Adipocyte (in vitro differentiated cells): Measurements from ENCODE around the gene ZMYND10.
A peak's percentile ranks its signal among the peaks of the same experiment; 100 is the strongest.

ENCODE experiments used
- DNase-seq: peaks from one replicate; pipeline ENCODE4 v3.0.0-alpha.2; 2015; ENCODE audit warnings: low read depth
- H3K27me3 ChIP-seq: replicated peaks from 2 replicates; pipeline ENCODE4 v1.7.0; 2013; ENCODE audit warnings: mild to moderate bottlenecking, low read length, moderate library complexity; ENCODE audit not compliant: control insufficient read depth, insufficient read depth
- H3K36me3 ChIP-seq: 2 replicates; pipeline ENCODE4 v1.7.0; 2013; ENCODE audit warnings: low read length, mild to moderate bottlenecking, moderate library complexity; ENCODE audit not compliant: control insufficient read depth, insufficient read depth, severe bottlenecking
- H3K4me1 ChIP-seq: 2 replicates; pipeline ENCODE4 v1.7.0; 2013; ENCODE audit warnings: mild to moderate bottlenecking, low read length, moderate library complexity; ENCODE audit not compliant: control insufficient read depth, insufficient read depth
- H3K4me3 ChIP-seq: 2 replicates; pipeline ENCODE4 v1.7.0; 2013; ENCODE audit warnings: mild to moderate bottlenecking, low read length, moderate library complexity
- H3K9ac ChIP-seq: 2 replicates; pipeline ENCODE4 v1.7.0; 2013; ENCODE audit warnings: mild to moderate bottlenecking, low read length, moderate library complexity
- H3K9me3 ChIP-seq: 2 replicates; pipeline ENCODE4 v1.7.0; 2013; ENCODE audit warnings: mild to moderate bottlenecking, low read length, moderate library complexity; ENCODE audit not compliant: control insufficient read depth

ZMYND10 gene

DNA sequence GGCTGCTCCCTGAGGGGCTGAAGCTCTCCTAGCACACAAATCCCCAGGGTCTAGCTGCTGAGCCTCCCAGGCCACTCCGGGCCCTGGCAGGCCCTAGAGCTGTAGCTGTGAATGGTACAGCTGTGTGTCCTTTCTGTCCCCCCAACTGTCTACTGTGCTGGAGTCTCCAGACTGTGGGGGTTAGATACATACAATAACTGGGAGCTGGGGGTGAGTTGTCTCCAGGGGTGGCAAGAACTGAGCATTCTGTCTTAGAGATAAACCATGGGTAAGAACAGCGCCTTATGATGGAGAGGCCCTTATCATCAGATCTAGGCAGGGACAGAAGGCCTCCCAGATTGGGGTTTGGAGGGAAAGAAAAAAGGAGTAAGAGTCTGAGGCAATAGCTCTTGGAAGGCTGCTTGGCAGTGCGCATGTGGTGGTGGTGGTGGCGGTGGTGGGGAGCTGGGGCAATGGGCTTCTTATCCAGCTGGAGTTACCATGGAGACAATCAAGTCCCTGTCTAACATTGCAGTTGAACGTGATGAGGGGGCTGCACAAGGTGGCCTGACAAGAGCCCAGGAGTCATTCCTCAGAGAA lies 8.7 kb upstream of the ZMYND10 start:
- no peak overlapping the region for H3K4me3 ChIP-seq
- no peak for DNase-seq
- H3K9me3 ChIP-seq: no peaks in the 10 kb centered on the region
- H3K9ac ChIP-seq: no peak overlapping the region
- peaks cover 52% of the 10 kb centered on the region for H3K4me1 ChIP-seq
- peaks cover 25% of the 10 kb centered on the region for H3K36me3 ChIP-seq
- H3K27me3 ChIP-seq: no peaks in the 10 kb centered on the region

DNA sequence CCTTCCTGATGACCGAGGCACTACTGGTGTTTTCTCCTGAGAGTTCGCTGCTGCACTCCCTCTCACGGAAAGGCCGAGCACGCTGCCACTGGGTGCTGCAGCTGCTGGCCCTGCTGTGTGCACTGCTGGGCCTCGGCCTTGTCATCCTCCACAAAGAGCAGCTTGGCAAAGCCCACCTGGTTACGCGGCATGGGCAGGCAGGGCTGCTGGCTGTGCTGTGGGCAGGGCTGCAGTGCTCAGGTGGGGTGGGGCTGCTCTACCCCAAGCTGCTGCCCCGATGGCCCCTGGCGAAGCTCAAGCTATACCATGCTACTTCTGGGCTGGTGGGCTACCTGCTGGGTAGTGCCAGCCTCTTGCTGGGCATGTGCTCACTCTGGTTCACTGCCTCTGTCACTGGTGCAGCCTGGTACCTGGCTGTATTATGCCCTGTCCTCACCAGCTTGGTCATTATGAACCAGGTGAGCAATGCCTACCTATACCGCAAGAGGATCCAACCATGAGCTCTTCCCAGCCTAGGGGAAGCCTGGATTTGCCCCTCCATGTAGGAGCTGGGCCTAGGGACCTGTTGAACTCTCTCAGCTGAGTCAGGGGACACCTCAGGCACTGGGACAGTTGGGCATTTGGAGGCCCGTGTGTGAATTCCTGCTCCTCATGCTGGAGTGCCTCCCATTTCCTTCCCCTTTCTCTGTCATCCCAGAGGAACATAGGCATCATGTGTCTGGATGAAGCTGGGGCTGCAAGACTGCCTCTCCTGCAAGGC lies 7.9 kb upstream of the ZMYND10 start:
- no peak overlapping the region for H3K4me3 ChIP-seq
- H3K9me3 ChIP-seq: no peaks in the 10 kb centered on the region
- peaks cover 52% of the 10 kb centered on the region for H3K4me1 ChIP-seq
- H3K9ac ChIP-seq: no peak overlapping the region
- no peak for DNase-seq
- H3K27me3 ChIP-seq: no peaks in the 10 kb centered on the region
- peaks cover 29% of the 10 kb centered on the region for H3K36me3 ChIP-seq

- H3K4me3 ChIP-seq: no peak overlapping the region
- H3K27me3 ChIP-seq: no peaks in the 10 kb centered on the region
- no peaks in the 10 kb centered on the region for H3K9me3 ChIP-seq
- peaks cover 34% of the 10 kb centered on the region for H3K36me3 ChIP-seq
- H3K9ac ChIP-seq: no peak overlapping the region
- DNase-seq: no peak
- H3K4me1 ChIP-seq: peaks cover 46% of the 10 kb centered on the region
Observed at GRCh38 chr3:50352781-50353180, 7.2 kb upstream of the ZMYND10 start.

DNA sequence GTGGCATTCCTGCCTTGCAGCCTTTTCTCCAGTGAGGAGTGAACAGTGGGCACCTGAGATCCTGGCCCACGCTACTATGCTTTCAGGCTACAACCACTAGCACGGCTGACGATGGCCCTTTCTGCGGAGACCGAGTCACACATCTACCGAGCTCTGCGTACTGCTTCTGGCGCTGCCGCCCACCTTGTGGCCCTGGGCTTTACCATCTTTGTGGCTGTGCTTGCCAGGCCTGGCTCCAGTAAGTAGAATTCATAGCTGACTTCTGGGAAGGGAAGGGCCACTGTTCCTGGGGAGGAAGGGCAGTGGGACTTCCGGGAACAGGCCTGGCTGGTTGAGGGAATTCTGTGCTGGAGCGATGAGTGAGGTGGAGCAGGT lies 5.8 kb upstream of the ZMYND10 start:
- H3K36me3 ChIP-seq: peaks cover 34% of the 10 kb centered on the region
- H3K4me3 ChIP-seq: peak overlapping the region; percentile 88
- no peaks in the 10 kb centered on the region for H3K27me3 ChIP-seq
- no peak for DNase-seq
- H3K9ac ChIP-seq: peak overlapping the region; percentile 95
- peaks cover 32% of the 10 kb centered on the region for H3K4me1 ChIP-seq
- no peaks in the 10 kb centered on the region for H3K9me3 ChIP-seq

DNA sequence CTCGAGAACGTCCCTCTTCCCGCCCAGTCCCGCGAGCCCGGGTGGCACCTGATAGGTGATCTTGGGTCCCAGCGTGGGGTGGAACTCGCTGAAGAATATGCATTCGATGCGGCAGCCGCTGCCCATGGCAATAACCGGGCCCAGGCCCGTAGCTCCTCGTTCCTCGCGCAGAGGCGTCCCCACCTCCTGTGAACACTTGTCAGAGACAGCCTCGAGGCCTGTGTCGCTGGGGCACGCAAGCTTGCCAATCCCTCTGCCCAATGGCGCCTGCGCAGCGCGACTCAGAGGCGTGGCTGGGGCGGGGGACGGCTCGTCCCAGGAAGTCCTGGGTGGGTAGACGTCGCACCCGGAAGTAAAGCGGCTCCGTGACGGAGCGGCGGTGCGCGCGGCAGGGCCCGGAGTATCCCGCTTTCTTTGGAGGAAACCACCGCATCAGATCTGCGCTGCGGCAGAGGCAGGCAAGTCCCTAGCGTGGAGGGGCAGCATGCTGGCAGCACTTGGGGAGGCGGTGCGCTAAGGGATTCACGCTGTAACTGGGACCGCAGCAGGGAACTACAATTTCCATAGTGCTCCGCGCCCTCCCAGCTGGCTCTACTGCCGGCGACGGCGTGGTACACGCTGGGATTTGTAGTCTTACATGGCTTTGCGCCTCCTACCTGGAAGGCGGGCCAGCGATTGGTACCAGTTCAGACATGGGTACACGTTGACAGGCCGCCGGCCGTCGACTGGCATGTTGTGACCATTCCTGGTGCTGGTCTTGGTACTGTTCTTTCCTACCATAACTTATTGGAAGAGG lies 5.2 kb upstream of the ZMYND10 start, which contains the start of the genes CYB561D2 and NPRL2:
Gene CYB561D2, plus strand, starts transcription at position 336 of the 796 bp plus-strand sequence. CDS start 572 bp downstream, outside the sequence.
Gene NPRL2, minus strand, starts transcription at position 249 of the 796 bp plus-strand sequence. Its CDS starts 123 bp downstream, at position 126.
- peak; percentile 97 for DNase-seq
- Histone ChIP-seq H3K27me3 (no peaks in the 10 kb centered on the region), H3K4me3 (peak within 1 kb of the TSS; percentile 88), H3K4me1 (peaks cover 29% of the 10 kb centered on the region), H3K9ac (peak within 1 kb of the TSS; percentile 95), H3K36me3 (peaks cover 34% of the 10 kb centered on the region), H3K9me3 (no peaks in the 10 kb centered on the region)

DNA sequence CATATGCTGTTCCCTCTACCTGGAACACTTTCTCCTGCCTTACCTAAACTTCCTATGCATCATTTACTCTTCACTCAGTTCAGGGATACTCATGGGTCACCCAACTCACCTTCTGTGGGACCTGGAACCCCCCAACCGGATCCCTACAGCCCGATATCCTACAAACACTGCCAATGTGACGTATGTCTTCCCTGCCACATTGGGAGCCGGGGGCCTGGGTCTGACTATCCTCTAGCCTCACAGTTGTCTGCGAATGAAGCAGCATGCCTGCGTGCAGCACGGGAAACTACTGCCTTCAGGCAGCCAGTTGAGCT lies 4.6 kb upstream of the ZMYND10 start:
- peak overlapping the region; percentile 88 for H3K4me3 ChIP-seq
- no peaks in the 10 kb centered on the region for H3K9me3 ChIP-seq
- peaks cover 31% of the 10 kb centered on the region for H3K36me3 ChIP-seq
- H3K9ac ChIP-seq: peak overlapping the region; percentile 95
- no peaks in the 10 kb centered on the region for H3K27me3 ChIP-seq
- peaks cover 28% of the 10 kb centered on the region for H3K4me1 ChIP-seq
- no peak for DNase-seq

- no peak overlapping the region for H3K4me3 ChIP-seq
- peaks cover 29% of the 10 kb centered on the region for H3K4me1 ChIP-seq
- no peaks in the 10 kb centered on the region for H3K27me3 ChIP-seq
- H3K36me3 ChIP-seq: peaks cover 9% of the 10 kb centered on the region
- no peaks in the 10 kb centered on the region for H3K9me3 ChIP-seq
- DNase-seq: peak; percentile 86
- no peak overlapping the region for H3K9ac ChIP-seq
Observed at GRCh38 chr3:50347187-50347813, 1.8 kb upstream of the ZMYND10 start.

DNA sequence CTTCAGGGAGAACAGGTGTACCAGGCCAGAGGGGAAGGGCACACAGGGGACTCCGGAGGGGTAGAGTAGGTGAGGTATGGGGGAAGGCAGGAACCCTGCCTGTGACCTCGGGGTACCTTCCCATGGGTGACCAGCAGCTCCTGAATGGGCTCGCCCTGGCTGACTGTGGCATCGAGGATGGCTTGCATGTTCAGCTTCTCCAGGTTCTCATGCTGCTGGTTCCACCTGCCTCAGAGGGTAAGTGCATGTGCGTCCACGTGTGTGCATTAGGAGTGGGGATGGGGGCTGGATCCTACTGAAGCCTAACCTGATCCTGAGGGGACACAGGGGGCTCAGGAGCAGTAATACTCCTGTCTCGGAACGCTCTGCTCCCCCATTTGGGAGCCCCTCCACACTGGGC lies 524 bp downstream of the ZMYND10 start:
- H3K27me3 ChIP-seq: no peaks in the 10 kb centered on the region
- H3K4me3 ChIP-seq: peak overlapping the region; percentile 76
- H3K9me3 ChIP-seq: no peaks in the 10 kb centered on the region
- peaks cover 9% of the 10 kb centered on the region for H3K36me3 ChIP-seq
- no peak for DNase-seq
- peaks cover 25% of the 10 kb centered on the region for H3K4me1 ChIP-seq
- peak overlapping the region; percentile 73 for H3K9ac ChIP-seq

DNA sequence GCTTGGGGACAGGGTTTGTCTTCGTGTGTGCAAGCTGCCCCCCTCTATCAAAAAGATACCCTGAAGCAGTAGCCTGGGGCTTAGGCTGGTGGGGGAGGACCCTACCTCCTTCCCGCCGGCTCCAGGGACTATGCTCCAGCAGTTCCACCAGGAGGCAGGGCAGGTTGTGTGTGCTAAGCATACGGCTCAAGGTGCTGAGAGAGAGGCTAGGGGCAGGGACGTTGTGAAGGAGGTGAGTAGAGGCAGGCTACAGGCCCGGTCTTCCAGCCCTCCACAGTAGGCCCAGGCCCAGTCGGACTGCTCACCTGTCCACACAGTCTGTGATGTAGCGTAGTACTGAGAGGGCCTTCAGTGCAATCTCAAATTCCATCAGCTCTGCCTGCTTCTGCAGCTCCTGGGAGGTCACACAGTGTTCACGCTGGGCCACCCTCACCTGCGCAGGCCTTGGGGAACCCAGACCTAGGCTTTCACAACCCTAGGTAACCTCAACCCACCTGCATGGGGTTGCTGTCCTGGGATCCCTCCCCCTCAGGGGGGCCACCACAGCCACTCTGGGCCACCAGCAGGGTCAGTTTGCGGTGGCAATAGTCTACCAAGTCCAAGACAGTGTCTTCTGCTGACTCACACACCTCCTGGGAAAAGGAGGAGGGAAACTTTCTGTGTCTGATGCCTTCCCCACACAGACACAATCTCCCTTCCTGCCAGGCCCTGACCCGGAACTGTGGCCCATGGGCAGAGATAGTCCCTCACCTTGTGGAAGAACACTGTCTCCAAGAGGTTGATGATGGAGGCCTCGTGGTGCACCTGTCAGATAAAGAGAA lies 2.5 kb downstream of the ZMYND10 start:
- Histone ChIP-seq H3K9ac (no peak overlapping the region), H3K9me3 (no peaks in the 10 kb centered on the region), H3K27me3 (no peaks in the 10 kb centered on the region), H3K36me3 (peaks cover under 1% of the 10 kb centered on the region), H3K4me1 (peaks cover 35% of the 10 kb centered on the region), H3K4me3 (no peak overlapping the region)
- DNase-seq: no peak

DNA sequence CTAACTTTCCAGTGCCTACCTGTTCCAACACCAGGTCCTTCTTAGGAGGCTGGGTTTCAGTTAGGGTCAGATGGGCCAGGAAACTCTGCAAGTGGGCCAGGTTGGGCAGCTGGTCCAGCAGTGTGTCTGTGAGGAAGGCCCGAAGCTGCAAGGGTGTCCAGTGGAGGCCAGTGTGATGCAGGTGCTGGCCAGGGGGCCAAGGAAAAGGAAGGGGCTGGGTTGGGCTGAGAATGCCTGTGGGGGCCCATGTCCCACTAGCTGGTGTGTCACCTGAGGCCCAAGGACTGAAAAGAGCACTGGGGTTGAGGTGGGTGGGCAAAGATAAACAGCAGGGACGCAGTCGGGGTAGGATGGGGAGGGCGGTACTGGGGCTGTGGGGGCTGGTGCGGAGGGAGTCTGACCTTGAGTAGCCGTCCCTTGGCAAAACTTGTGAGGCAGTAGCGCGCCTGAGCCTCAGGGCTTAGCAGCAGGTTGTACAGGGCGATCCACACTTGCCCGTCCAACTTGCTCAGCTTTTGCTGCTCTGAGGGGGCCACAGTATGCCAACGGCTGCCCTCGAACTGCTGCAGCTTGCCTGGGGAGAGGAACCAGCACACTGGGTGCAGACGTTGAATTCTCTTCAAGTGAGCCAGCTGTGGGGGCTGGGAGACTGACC lies 3.4 kb downstream of the ZMYND10 start:
- peaks cover 39% of the 10 kb centered on the region for H3K4me1 ChIP-seq
- no peaks in the 10 kb centered on the region for H3K9me3 ChIP-seq
- no peaks in the 10 kb centered on the region for H3K36me3 ChIP-seq
- no peaks in the 10 kb centered on the region for H3K27me3 ChIP-seq
- no peak for DNase-seq
- H3K9ac ChIP-seq: peak overlapping the region; percentile 89
- H3K4me3 ChIP-seq: no peak overlapping the region
